Neutrophil (primary cell): ENCODE measurements around the gene NUP58.

Experiments used
- H3K27ac ChIP-seq: fragments of 200-600 bp; sonication (generic); 2 replicates; pipeline ENCODE4 v1.5.1; 2016; ENCODE audit warnings: mild to moderate bottlenecking, moderate library complexity
- H3K27me3 ChIP-seq: fragments of 200-600 bp; sonication (generic); 2 replicates; pipeline ENCODE4 v1.6.0; 2016; ENCODE audit warnings: mild to moderate bottlenecking
- H3K36me3 ChIP-seq: fragments of 200-600 bp; sonication (generic); 2 replicates; pipeline ENCODE4 v1.5.1; 2017
- H3K4me1 ChIP-seq, 2 experiments: fragments of 200-600 bp in 1 of 2; sonication (generic) in 1 of 2; 1 replicate in 1 of 2; 2 replicates in 1 of 2; pipeline versions ENCODE4 v1.5.1 to v1.6.1; 2013 to 2016; ENCODE audit warnings: low read depth in 1 of 2, low read length in 1 of 2, mild to moderate bottlenecking in 1 of 2, moderate library complexity in 1 of 2; ENCODE audit not compliant: control insufficient read depth in 1 of 2, insufficient read depth in 1 of 2
- H3K4me3 ChIP-seq, 2 experiments: fragments of 200-600 bp in 1 of 2; sonication (generic) in 1 of 2; 1 replicate in 1 of 2; 2 replicates in 1 of 2; pipeline ENCODE4 v1.5.1; 2013 to 2016; ENCODE audit warnings: low read depth in 1 of 2, low read length in 1 of 2, mild to moderate bottlenecking in 1 of 2, moderate library complexity in 1 of 2
- H3K9me3 ChIP-seq: fragments of 200-600 bp; sonication (generic); 2 replicates; pipeline ENCODE4 v1.5.1; 2016
- TF ChIP-seq, protein P1 (sequence below): fragments of 200-600 bp; sonication (generic); IDR thresholded peaks from 2 replicates; pipeline ENCODE4 v1.5.1; 2016; ENCODE audit warnings: antibody characterized with exemption

The NUP58 gene

DNA sequence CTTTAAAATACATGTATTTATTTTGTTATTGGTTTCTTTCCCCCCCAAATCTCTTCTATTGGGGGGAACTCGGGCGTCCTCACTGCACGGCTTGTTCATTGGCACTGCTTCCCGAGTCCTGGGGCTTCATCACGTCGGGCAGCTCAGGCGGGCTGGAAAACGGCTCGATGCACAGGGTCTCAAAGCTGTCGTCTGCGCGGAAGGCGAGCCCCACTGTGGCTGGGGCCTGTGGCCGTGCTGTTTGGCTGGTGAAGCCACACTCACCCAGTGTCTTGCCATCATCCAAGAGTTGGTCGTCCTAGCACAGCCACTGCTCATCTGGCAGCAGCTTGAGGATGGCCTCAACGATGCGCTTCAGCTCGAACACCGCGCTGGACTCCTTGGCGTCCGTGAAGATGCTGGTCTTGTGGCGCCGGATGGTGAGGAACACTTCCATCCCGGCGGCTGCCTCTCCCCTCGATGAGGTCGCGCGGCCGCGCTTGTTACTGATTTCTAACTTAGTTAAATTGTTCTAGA is 64.4 kb downstream of the NUP58 start:
- H3K9me3 ChIP-seq: no peaks in the 10 kb centered on the region
- TF ChIP-seq, protein P1, sequence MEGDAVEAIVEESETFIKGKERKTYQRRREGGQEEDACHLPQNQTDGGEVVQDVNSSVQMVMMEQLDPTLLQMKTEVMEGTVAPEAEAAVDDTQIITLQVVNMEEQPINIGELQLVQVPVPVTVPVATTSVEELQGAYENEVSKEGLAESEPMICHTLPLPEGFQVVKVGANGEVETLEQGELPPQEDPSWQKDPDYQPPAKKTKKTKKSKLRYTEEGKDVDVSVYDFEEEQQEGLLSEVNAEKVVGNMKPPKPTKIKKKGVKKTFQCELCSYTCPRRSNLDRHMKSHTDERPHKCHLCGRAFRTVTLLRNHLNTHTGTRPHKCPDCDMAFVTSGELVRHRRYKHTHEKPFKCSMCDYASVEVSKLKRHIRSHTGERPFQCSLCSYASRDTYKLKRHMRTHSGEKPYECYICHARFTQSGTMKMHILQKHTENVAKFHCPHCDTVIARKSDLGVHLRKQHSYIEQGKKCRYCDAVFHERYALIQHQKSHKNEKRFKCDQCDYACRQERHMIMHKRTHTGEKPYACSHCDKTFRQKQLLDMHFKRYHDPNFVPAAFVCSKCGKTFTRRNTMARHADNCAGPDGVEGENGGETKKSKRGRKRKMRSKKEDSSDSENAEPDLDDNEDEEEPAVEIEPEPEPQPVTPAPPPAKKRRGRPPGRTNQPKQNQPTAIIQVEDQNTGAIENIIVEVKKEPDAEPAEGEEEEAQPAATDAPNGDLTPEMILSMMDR: no peak
- no peaks in the 10 kb centered on the region for H3K36me3 ChIP-seq
- H3K27ac ChIP-seq: no peak overlapping the region
- H3K4me3 ChIP-seq: no peak overlapping the region
- H3K4me1 ChIP-seq: no peaks in the 10 kb centered on the region
- H3K27me3 ChIP-seq: peaks cover 46% of the 10 kb centered on the region

DNA sequence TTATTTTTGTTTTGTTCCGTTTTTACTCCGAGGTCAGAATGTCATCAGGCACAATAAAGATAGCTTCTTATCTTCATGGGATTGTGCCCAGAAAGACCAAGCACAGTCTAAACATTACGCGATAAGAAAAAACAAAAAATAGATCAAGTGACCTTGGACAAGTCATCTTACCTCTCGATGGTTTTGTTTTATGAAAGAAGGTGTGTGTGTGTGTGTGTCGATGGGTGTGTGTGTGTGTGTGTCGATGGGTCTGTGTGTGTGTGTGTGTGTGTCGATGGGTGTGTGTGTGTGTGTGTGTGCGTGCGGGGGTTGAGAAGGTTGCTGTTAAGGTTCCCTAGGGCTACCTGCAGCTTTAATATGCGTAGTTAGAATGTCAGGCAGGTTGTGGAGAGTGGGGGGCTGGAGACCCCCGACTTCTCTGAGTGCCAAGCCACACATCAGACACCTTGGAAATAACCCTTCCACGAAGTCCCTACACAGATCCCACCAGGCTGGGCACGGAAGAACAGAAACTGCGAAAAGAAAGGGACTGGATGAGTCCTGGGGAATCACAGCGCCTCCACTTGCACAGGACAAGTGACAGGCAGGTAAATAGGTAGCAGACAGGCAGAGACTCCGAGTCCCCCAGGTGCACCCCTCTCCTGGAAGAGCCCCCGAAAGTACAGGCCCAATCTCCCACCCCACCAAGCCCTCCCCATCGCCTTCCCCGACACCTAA is 69.9 kb downstream of the NUP58 start:
- H3K27ac ChIP-seq: no peak overlapping the region
- H3K4me1 ChIP-seq: no peaks in the 10 kb centered on the region
- H3K27me3 ChIP-seq: peaks cover 96% of the 10 kb centered on the region
- no peaks in the 10 kb centered on the region for H3K36me3 ChIP-seq
- H3K9me3 ChIP-seq: no peaks in the 10 kb centered on the region
- H3K4me3 ChIP-seq: no peak overlapping the region
- TF ChIP-seq, protein P1: no peak

DNA sequence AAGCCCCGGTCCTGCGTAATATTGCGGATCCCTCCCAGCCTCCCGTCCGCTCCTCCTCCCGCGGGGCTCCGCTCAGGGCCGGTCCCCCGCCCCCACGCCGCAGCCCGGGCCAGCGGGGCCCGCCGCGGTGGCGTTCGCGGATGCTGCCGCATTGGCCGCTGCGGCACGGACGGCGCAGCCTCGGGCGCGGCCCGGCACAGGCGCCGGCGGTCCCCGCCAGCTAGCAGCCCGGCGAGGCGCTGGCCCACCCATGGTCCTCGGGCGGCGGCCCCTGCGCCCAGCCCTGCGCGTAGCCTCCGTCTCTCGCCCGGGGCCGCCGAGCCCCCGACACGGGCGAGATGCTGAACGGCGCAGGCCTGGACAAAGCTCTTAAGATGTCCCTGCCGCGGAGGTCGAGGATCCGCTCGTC is 70.5 kb downstream of the NUP58 start, which contains the start of gene ATP8A2:
Gene ATP8A2 (plus strand): TSS at position 100 of the 409 bp plus-strand sequence. CDS start 239 bp downstream, at position 339.
- H3K27me3 ChIP-seq: peaks cover 99% of the 10 kb centered on the region
- H3K4me1 ChIP-seq: no peaks in the 10 kb centered on the region
- H3K27ac ChIP-seq: no peak within 1 kb of the TSS
- TF ChIP-seq, protein P1: no peak
- no peaks in the 10 kb centered on the region for H3K36me3 ChIP-seq
- H3K9me3 ChIP-seq: no peaks in the 10 kb centered on the region
- H3K4me3 ChIP-seq: no peak within 1 kb of the TSS

DNA sequence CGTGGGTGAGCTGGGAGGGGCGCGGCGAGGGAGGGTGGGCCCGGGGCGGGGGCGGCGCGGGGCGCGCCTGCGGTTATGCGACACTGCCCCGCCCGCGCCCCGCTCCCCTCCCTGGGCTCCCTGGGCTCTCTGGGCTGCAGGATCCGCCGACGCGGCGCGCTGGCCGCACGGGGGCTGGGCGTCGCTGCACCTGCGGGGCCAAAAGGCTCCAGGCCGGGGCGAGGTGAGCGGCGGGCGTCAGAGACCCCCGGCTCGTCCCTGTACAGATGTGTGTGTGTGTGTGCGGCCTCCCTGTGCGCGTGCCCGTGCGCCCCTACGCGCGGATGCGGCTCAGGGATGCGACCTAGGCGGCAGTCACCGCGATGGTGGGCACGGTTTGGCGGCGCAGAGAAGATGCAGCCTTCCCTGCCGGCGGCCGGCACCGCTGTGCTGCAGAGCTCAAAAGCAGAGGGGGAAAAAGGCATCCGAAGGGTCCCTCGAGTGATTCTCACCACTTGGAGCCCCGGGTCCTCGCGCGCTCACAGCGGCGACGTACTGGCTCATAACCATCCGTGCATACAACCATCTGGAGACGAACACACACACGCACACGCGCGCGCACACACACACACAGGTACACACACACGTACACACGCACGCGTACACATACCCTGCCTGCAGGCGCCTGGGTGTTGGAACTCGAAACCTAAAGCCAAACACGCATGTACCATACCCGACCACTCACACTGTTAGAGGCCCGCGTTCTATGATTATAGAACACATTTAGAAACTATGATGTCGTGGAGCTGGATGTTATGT is 71.1 kb downstream of the NUP58 start:
- Histone ChIP-seq H3K27ac (no peak overlapping the region), H3K4me1 (no peaks in the 10 kb centered on the region), H3K36me3 (no peaks in the 10 kb centered on the region), H3K4me3 (no peak overlapping the region), H3K9me3 (no peaks in the 10 kb centered on the region), H3K27me3 (peaks cover 99% of the 10 kb centered on the region)
- TF ChIP-seq, protein P1: no peak

DNA sequence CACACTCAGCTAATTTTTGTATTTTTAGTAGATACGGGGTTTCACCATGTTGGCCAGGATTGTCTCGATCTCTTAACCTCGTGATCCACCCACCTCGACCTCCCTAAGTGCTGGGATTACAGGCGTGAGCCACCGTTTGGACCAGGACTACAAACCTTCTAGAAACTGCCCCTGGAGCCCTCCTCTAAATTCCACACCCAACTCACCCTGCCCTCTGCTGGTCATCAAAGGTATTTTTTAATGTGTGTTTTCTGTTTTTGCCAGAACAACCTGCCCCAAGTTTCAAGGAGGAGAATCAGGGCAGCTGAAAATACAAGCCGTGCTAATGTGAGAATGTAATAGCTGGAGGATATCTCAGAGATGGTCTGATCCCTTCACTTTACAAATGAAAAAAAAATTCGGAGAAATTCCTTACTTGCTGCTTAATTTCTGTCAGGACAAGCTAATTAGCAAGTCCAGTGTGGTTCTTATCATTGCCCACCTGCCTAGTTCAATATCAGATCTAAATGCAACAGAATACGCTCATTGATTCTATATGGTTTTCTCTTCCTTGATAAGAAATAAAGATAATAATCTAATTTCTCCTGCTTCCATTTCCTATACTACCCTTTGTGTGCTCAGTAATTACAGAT is 74.4 kb downstream of the NUP58 start:
- TF ChIP-seq, protein P1: peak; percentile 62
- no peaks in the 10 kb centered on the region for H3K36me3 ChIP-seq
- H3K4me3 ChIP-seq: no peak overlapping the region
- peaks cover 91% of the 10 kb centered on the region for H3K27me3 ChIP-seq
- H3K9me3 ChIP-seq: no peaks in the 10 kb centered on the region
- H3K4me1 ChIP-seq: no peaks in the 10 kb centered on the region
- H3K27ac ChIP-seq: no peak overlapping the region
